AG04449 (cell line): ENCODE results near the gene BLOC1S3.

Source experiments
- CTCF ChIA-PET: fragments of 350-600 bp; formaldehyde crosslinking; extraction: SDS; loops from one replicate; lab custom pipeline; 2021; ENCODE audit warnings: antibody characterized with exemption; lab: Yijun Ruan, JAX
- POLR2A ChIA-PET: fragments of 400-600, 350-600 bp; formaldehyde crosslinking; extraction: SDS; loops from one replicate; lab custom pipeline; 2020; ENCODE audit warnings: antibody characterized with exemption, inconsistent platforms; lab: Yijun Ruan, JAX
- DNase-seq: peaks from one replicate; pipeline ENCODE4 v3.0.0-alpha.2; 2010; ENCODE audit warnings: low read depth, low spot score
- H3K4me3 ChIP-seq: 2 replicates; pipeline ENCODE4 v1.5.1; 2011; ENCODE audit warnings: low read depth, mild to moderate bottlenecking, control low read depth, low read length
- CTCF ChIP-seq: IDR thresholded peaks from one replicate; pipeline ENCODE4 v1.5.1; 2011; ENCODE audit warnings: mild to moderate bottlenecking, moderate library complexity, low read length, control low read depth, inconsistent platforms; ENCODE audit not compliant: insufficient read depth; ENCODE audit errors: missing control alignments

The BLOC1S3 gene

GRCh38 chr19:45158503-45159209 is 19.9 kb upstream of the BLOC1S3 start:
- TF ChIP-seq CTCF: no peak
- H3K4me3 ChIP-seq: no peak overlapping the region
- DNase-seq: no peak
- ChIA-PET CTCF (interaction anchor here (1.0 kb wide), 2 partner anchors 33 to 42 kb away, joined by 3 read pairs; no protein-coding TSS in a partner anchor), POLR2A (no interaction called here)

GRCh38 chr19:45159210-45159970 is 19.2 kb upstream of the BLOC1S3 start:
- DNase-seq: no peak
- H3K4me3 ChIP-seq: no peak overlapping the region
- TF ChIP-seq CTCF: no peak
- CTCF ChIA-PET: interaction anchor here (0.8 to 1.0 kb wide), 3 partner anchors 34 to 90 kb away, joined by 3 read pairs; no protein-coding TSS in a partner anchor
- POLR2A ChIA-PET: no interaction called here

DNA sequence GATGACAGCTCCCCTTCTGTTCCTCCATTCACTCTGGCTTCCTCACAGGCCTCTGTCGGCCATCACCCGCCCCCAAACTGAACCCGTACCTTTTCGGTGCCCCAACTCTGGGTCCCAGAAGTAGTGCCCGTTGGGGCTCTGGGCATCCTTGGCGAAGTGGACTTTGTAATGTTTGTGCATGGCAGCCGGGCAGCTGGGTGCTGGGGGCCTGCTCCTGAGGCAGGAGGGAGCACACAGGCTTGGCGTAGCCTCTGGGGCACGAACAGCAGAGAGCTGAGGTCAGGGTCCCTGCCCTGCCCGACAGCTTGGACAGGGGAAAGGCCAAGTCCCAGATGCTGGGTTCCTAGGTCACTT is 18.6 kb upstream of the BLOC1S3 start:
- CTCF ChIA-PET: interaction anchor here (0.8 to 1.0 kb wide), 3 partner anchors 35 to 90 kb away, joined by 3 read pairs; no protein-coding TSS in a partner anchor
- DNase-seq: no peak
- H3K4me3 ChIP-seq: no peak overlapping the region
- no peak for TF ChIP-seq CTCF
- POLR2A ChIA-PET: no interaction called here

DNA sequence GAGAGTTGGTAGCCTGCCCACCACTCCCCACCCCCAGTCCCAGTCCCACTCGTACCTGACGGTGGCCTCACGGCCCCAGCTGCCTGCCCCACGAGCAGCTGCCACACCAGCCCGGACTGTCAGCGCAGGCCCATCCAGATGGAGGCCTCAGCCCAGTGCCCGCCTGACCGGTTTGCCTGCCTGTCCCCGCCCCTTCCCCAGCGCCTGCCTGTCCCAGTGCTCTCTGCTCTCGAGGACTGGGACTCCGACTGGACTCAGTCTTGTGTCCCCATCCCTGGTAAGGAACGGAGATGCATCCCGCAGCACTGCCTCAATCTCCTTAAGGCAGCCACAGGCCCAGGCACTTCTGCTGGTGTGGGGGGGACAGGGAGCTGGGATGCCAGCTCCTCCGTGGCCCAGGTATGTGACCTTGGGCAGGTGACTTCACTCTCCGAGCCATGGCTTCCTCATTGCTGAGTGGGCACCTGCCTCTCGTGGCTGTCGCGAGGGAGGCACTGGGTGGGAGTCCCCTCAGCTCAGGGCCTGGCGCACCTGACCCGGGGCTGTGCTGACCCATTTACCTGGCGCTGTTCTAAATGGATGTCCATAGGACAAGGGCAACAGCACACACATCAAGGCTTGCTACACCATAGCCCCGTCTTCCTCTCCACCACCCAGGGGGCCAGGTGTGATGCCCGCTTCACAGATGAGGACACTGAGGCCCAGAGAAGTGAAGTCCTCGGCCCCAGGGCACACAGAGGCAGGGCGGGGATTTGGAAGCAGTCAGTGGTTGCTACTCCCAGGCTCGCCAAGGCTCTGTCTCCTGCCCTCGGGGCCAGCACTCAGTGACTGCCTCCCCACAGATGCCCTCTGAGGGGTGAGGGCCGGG is 17.5 kb upstream of the BLOC1S3 start, which contains the start of gene NKPD1:
Gene NKPD1, minus strand, starts transcription at position 113 of the 868 bp plus-strand sequence. CDS start 832 bp downstream, outside the sequence.
- H3K4me3 ChIP-seq: no peak within 1 kb of the TSS
- no peak for TF ChIP-seq CTCF
- no peak for DNase-seq
- CTCF ChIA-PET: interaction anchor here (0.9 to 1.2 kb wide), 3 partner anchors 9 to 88 kb away, joined by 3 to 4 read pairs (median 3); no protein-coding TSS in a partner anchor
- POLR2A ChIA-PET: no interaction called here

- H3K4me3 ChIP-seq: no peak overlapping the region
- ChIA-PET CTCF (interaction anchor here (1.1 to 1.6 kb wide), 3 partner anchors 9 to 88 kb away, joined by 3 to 5 read pairs (median 3); no protein-coding TSS in a partner anchor), POLR2A (no interaction called here)
- no peak for DNase-seq
- peak; percentile 77 for TF ChIP-seq CTCF
Observed at GRCh38 chr19:45161738-45162607, 16.6 kb upstream of the BLOC1S3 start.
